Activated CD8-positive, alpha-beta memory T cell treated with anti-CD3 and anti-CD28 coated beads for 48 hours (primary cell): ENCODE data around the gene NSMCE4A.
"Not testable (repeated sequence)": the region's sequence is repeated elsewhere in the genome, so short reads cannot be mapped to it uniquely, and the experiment has no call there.

Experiments
- DNase-seq, 3 experiments: peaks; one replicate each; pipeline ENCODE4 v3.0.0-alpha.2; 2020; ENCODE audit warnings: low read depth in 2 of 3, low spot score in 2 of 3

NSMCE4A gene

DNA sequence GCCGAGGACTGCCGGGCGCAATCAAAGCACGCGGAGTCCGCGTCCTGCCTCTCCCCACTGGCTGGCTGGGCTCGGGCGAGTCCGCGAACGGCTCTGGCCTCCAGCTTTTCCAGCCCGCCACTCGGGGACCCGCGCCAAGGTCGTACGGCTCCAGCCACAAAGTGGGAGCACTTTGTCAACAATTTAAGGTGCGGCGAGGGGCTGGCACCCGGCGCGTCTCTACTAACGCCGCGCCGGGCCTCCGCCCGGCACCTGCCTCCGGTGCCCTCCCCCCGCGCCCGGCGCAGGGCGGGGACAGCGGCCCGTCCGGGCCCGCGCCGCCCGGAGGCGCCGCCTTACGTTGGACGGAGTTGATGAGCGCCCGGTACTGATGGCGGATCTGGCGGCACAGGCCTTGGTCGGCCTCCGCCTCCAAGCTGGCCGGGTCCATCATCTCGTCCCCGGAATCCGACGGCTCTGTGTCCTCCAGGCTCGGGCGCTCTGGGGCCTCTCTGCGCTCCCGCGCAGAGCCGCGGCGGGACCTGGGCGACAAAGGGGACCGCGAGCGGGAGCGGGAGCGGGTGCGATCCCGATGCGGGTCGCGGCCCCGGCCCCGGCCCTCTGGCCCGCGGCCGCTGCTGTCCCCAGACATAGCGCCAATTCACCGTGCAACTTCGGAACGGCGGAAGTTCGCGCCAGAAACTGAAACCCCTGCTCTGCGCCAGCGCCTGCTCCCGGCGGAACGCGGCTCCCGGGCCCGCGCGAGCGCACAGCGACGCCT, at the start of gene NSMCE4A:
Gene NSMCE4A, minus strand, starts transcription at position 683 of the 760 bp plus-strand sequence. Its CDS starts 52 bp downstream, at position 631.
- DNase-seq, result peak; percentile 42 to 70 (median 61)

- not testable (repeated sequence) for DNase-seq
Measured at GRCh38 chr10:122023257-122023656, 48.2 kb upstream of the NSMCE4A start.

GRCh38 chr10:122022276-122022675, 47.3 kb upstream of the NSMCE4A start:
- DNase-seq, result no peak

DNA sequence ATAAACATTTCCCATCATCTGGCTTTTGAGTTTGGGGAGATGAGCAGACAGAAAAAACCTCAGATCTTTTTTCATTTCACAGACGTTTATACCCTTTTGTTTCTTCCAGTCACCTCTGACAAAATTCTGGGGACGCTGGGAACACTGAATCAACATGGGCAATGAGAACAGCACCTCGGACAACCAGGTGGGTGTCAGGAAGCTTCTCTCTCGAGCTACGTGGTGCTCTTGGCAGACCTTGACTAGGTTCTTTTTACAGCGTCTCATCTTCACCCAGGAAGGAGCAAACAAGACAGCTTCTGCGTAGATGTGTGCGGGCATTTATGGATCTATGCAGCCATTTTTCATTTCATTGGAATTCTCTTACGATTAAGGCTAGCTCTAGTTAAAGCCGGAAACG, 46.8 kb upstream of the NSMCE4A start:
- DNase-seq, result no peak

DNA sequence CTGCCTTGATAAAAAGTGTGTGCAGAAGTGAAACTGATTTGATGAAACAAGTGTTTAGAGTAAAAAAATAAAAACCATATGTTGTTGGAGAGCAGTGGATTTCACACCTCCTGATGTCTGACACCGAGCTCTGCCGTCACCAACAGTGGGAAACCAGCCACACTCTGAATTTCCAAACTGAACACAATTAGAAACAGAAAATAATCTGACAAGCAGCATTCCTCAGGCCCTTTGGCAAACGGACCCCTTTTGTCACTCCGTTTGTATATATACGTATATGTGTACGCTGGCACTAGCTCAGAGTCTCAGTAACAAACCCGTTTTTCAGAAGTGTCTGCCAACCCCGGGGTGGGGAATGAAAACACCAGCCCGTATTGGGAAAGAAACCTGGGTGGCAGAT, 46.4 kb upstream of the NSMCE4A start:
- no peak for DNase-seq

GRCh38 chr10:122020226-122020625, 45.2 kb upstream of the NSMCE4A start:
- no peak for DNase-seq

DNA sequence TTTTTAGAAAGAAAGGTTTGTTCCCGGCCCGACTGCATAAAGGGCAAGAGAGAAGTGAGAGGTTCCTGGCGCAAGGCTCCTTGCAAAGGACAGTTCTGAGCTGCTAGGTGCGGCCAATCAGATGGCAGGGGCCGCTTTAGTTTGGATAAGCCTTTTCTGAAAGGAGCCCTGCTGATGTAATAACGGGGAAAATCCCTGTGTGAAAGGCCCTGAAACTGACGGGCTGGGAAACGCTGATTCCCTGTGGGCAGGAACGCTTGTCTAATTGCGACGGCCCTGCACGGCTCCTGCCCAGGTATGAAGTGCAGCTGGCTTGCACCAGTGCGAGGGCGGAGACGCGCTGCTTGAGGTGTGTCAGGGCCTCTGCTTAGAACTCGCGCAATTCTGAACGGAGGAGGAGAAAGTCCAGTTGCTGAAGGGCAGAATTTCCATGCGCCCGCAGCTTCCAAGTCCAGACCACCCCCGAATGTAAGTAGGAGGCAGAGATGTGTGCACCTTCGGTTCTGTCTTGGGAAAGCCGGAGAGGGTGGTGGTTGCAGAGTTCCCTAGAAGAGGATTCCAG, 44.5 kb upstream of the NSMCE4A start:
- DNase-seq, result no peak

DNA sequence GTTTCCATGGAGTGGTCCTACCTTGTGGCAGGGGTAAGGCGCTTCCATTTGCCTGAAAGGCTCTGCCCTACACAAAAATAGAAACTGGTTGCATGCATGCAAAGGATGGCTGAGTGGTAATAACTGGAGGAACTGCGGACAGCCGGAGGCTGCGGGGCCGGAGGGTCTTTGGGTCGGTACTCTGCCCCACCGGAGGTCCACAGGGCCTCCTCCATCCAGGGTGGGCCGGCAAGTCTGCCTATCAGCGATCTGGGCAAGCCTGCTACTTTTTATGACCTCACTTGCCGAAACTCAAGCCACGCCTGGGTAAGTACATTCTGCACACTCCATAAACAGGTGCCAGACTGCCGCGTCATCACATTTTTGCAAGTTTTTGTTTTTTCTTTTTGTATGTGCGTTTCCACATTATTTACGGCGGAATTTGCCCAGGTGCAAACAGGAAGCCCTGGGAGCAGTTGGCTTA, 44.0 kb upstream of the NSMCE4A start:
- no peak for DNase-seq

DNA sequence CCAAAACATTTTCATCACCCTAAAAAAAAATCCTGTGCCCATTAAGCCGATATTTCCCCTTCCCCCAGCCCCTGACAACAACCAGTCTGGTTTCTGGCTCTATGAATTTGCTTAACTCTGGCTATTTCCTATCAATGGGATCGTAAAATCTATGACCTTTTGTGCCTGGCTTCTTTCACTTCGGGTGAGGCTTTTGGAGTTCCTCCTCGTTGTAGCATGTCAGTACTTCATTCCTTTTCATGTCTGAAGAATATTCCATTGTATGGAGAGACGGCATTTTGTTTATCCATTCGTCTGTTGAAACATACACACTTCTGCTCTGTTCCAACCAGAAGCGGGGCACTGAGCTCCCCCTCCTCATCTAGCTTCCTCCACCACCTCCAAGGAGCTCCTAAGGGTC, 43.5 kb upstream of the NSMCE4A start:
- DNase-seq, result no peak

DNA sequence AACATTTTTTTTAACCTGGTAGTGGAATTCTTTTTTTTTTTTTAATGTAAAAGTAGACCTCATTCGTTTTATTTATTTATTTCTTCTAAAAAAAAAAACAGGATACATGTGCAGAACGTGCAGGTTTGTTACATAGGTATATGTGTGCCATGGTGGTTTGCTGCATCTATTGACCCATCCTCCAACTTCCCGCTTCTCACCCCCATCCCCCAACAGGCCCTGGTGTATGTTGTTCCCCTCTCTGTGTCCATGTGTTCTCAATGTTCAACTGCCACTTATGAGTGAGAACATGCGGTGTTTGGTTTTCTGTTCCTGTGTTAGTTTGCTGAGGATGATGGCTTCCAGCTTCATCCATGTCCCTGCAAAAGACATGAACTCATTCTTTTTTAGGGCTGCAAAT, 42.9 kb upstream of the NSMCE4A start:
- not testable (repeated sequence) for DNase-seq

- no peak for DNase-seq
Measured at GRCh38 chr10:122014652-122015248, 39.7 kb upstream of the NSMCE4A start.

- no peak for DNase-seq
Measured at GRCh38 chr10:122013311-122013780, 38.3 kb upstream of the NSMCE4A start.

GRCh38 chr10:122012731-122013130, 37.7 kb upstream of the NSMCE4A start:
- no peak for DNase-seq

- DNase-seq, result no peak
Measured at GRCh38 chr10:122010405-122011050, 35.5 kb upstream of the NSMCE4A start.

- no peak for DNase-seq
Measured at GRCh38 chr10:122007415-122007814, 32.4 kb upstream of the NSMCE4A start.

DNA sequence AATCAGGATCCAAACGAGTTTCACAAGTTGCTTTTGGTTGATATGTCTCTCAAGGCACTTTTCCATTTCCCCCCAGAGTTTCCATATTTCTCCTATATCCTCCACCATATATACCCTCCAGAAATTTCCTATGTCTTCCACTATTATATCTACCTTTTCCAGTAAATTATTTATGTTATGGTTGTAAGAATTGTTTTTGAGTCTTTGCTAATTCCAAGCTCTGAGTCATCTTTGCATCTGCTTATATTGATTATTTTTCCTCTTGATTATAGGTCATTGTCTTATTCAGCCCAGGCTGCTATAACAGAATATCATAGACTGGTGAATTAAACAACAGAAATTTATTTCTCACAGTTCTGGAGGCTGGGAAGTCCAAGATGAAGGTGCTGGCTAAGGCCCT, 26.7 kb upstream of the NSMCE4A start:
- DNase-seq, result no peak

DNA sequence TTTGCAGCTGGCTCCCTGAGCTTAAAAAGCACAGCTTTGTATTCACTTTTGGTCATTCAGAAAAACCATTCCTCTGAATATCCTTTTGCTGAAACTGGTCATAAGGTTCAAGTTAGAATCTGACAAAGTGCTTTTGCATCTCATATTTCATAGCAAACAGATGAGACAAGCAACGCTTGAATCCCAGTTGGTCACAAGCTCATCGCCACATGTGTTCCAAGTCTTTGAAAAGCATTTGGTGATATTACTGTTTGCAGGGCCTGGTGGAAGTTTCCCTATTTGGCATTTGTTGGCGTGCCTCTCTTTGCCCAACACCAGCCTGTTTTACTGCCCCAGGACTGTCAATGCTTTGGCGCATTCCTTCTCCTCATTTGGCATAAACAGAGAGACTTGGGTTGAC, 24.3 kb upstream of the NSMCE4A start:
- DNase-seq, result no peak

- DNase-seq, result no peak
Measured at GRCh38 chr10:121998462-121998861, 23.4 kb upstream of the NSMCE4A start.

- DNase-seq, result no peak
Measured at GRCh38 chr10:121994429-121994941, 19.5 kb upstream of the NSMCE4A start.

- not testable (repeated sequence) for DNase-seq
Measured at GRCh38 chr10:121991727-121992126, 16.7 kb upstream of the NSMCE4A start.

DNA sequence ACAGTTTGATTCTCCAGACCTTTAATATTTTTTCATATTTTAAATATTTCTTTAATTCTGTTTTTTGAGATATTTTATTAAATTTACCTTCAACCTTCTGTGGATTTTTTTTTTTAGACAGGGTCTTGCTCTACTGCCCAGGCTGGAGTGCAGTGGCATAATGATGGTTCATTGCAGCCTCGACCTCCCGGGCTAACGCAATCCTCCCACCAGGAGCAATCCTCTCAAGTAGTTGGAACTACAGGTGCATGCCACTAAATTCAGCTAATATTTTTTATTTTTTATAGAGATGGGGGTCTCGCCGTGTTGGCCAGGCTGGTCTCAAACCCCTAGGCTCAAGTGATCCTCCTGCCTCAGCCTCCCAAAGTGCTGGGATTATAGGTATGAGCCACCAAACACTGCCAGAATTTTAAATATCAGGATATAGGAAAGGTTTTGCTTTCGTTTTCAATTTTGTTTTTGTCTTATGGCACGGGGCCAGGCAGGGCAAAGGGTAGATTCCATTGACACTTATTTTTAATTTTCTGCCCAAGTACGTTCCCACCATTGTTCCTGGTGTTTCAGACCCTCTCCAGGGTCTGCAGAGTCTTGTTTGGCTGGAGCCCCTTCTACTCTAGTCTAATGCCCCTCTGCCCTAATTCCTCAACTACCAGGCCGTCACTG, 15.1 kb upstream of the NSMCE4A start:
- no peak for DNase-seq
